Astrocyte (in vitro differentiated cells and primary cell): ENCODE data around the gene FCHO1. TPM values are rescaled to one million over a fixed set of nuclear protein-coding genes. Genes with fewer than 3 reads are reported as not detected.

Experiments
- DNase-seq: peaks from one replicate; pipeline ENCODE4 v3.0.0-alpha.2; 2010; ENCODE audit warnings: low read depth
- FAIRE-seq: peaks from 2 replicates; lab custom pipeline; 2011; peaks lifted over from hg19 to GRCh38; lab: Jason Lieb, UNC
- H2AFZ ChIP-seq: 2 replicates; pipeline ENCODE4 v1.6.0; 2012; ENCODE audit warnings: low read depth, low read length, inconsistent platforms
- H3K27ac ChIP-seq: 2 replicates; pipeline ENCODE4 v1.5.1; 2011; ENCODE audit warnings: low read depth, low read length, inconsistent platforms
- H3K27me3 ChIP-seq: 2 replicates; pipeline ENCODE4 v1.6.0; 2011; ENCODE audit warnings: low read length, inconsistent platforms; ENCODE audit not compliant: insufficient read depth
- H3K36me3 ChIP-seq: 2 replicates; pipeline ENCODE4 v1.5.1; 2011; ENCODE audit warnings: low read length, inconsistent platforms; ENCODE audit not compliant: insufficient read depth
- H3K4me1 ChIP-seq: 2 replicates; pipeline ENCODE4 v1.5.1; 2011; ENCODE audit warnings: low read length, inconsistent platforms; ENCODE audit not compliant: insufficient read depth
- H3K4me2 ChIP-seq: 2 replicates; pipeline ENCODE4 v1.6.0; 2012; ENCODE audit warnings: low read length, inconsistent platforms
- H3K4me3 ChIP-seq: 2 replicates; pipeline ENCODE4 v1.5.1; 2011; ENCODE audit warnings: low read depth, mild to moderate bottlenecking, low read length, inconsistent platforms; ENCODE audit not compliant: insufficient read depth
- H3K79me2 ChIP-seq: 2 replicates; pipeline ENCODE4 v1.6.0; 2012; ENCODE audit warnings: mild to moderate bottlenecking, low read length, inconsistent platforms; ENCODE audit not compliant: insufficient read depth
- H3K9ac ChIP-seq: 2 replicates; pipeline ENCODE4 v1.6.0; 2012; ENCODE audit warnings: mild to moderate bottlenecking, low read length, inconsistent platforms
- H3K9me3 ChIP-seq: 2 replicates; pipeline ENCODE4 v1.5.1; 2012; ENCODE audit warnings: low read depth, mild to moderate bottlenecking, low read length, inconsistent platforms; ENCODE audit not compliant: insufficient read depth
- H4K20me1 ChIP-seq: 2 replicates; pipeline ENCODE4 v1.6.0; 2012; ENCODE audit warnings: low read length, inconsistent platforms; ENCODE audit not compliant: insufficient read depth
- H3K27ac Mint-ChIP-seq: one replicate; pipeline ENCODE4 v1.8.0; 2021; ENCODE audit warnings: mild to moderate bottlenecking, mixed read lengths; ENCODE audit not compliant: unreplicated experiment
- H3K27me3 Mint-ChIP-seq: one replicate; pipeline ENCODE4 v1.8.0; 2021; ENCODE audit warnings: low read depth, mixed read lengths; ENCODE audit not compliant: unreplicated experiment
- H3K36me3 Mint-ChIP-seq: one replicate; pipeline ENCODE4 v1.8.0; 2021; ENCODE audit warnings: low read depth, mixed read lengths; ENCODE audit not compliant: unreplicated experiment
- H3K4me1 Mint-ChIP-seq: one replicate; pipeline ENCODE4 v1.8.0; 2021; ENCODE audit warnings: low read depth, mixed read lengths; ENCODE audit not compliant: unreplicated experiment
- H3K4me3 Mint-ChIP-seq: one replicate; pipeline ENCODE4 v1.8.0; 2021; ENCODE audit warnings: mild to moderate bottlenecking, moderate library complexity, mixed read lengths; ENCODE audit not compliant: unreplicated experiment
- H3K9me3 Mint-ChIP-seq: one replicate; pipeline ENCODE4 v1.8.0; 2021; ENCODE audit warnings: mild to moderate bottlenecking, mixed read lengths; ENCODE audit not compliant: unreplicated experiment
- CTCF ChIP-seq: IDR thresholded peaks from 2 replicates; pipeline ENCODE4 v1.5.1; 2011; ENCODE audit warnings: low read depth, mild to moderate bottlenecking, inconsistent platforms, low read length, moderate library complexity; ENCODE audit not compliant: insufficient read depth
- EZH2 ChIP-seq: IDR thresholded peaks from 2 replicates; pipeline ENCODE4 v1.6.1; 2012; ENCODE audit warnings: mild to moderate bottlenecking, low read length, inconsistent platforms; ENCODE audit not compliant: insufficient read depth
- total RNA-seq: library from RNA; stranded (reverse); gene quantifications from 2 replicates; pipeline ENCODE4 v1.2.1, GENCODE V29; 2021

Gene FCHO1
- total RNA-seq, 1 donor from 2014 or later: 2.0 TPM

DNA sequence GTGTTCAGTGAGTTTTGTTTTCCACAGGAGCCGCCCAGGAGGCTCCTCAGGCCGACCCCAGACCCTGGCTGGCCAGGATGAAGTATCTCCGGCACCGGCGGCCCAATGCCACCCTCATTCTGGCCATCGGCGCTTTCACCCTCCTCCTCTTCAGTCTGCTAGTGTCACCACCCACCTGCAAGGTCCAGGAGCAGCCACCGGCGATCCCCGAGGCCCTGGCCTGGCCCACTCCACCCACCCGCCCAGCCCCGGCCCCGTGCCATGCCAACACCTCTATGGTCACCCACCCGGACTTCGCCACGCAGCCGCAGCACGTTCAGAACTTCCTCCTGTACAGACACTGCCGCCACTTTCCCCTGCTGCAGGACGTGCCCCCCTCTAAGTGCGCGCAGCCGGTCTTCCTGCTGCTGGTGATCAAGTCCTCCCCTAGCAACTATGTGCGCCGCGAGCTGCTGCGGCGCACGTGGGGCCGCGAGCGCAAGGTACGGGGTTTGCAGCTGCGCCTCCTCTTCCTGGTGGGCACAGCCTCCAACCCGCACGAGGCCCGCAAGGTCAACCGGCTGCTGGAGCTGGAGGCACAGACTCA is 56.5 kb downstream of the FCHO1 start:
- Mint-ChIP-seq H3K27me3 (peaks cover 30% of the 10 kb centered on the region), H3K4me3 (no peak overlapping the region), H3K9me3 (no peaks in the 10 kb centered on the region), H3K4me1 (no peaks in the 10 kb centered on the region), H3K36me3 (no peaks in the 10 kb centered on the region), H3K27ac (no peak overlapping the region)
- Histone ChIP-seq H3K4me1 (no peaks in the 10 kb centered on the region), H3K27me3 (no peaks in the 10 kb centered on the region), H3K9ac (no peak overlapping the region), H3K9me3 (no peaks in the 10 kb centered on the region), H3K79me2 (no peaks in the 10 kb centered on the region), H3K36me3 (no peaks in the 10 kb centered on the region), H4K20me1 (no peaks in the 10 kb centered on the region), H3K4me2 (no peak overlapping the region), H3K27ac (no peak overlapping the region), H2AFZ (no peak overlapping the region), H3K4me3 (no peak overlapping the region)
- TF ChIP-seq EZH2 (no peak), CTCF (no peak)
- DNase-seq (no peak), FAIRE-seq (no peak)

- Histone ChIP-seq H3K27me3 (no peaks in the 10 kb centered on the region), H3K79me2 (no peaks in the 10 kb centered on the region), H3K4me3 (no peak overlapping the region), H4K20me1 (no peaks in the 10 kb centered on the region), H3K4me2 (no peak overlapping the region), H3K9me3 (no peaks in the 10 kb centered on the region), H3K36me3 (no peaks in the 10 kb centered on the region), H3K27ac (no peak overlapping the region), H3K9ac (no peak overlapping the region), H3K4me1 (no peaks in the 10 kb centered on the region), H2AFZ (no peak overlapping the region)
- TF ChIP-seq CTCF (no peak), EZH2 (no peak)
- no peak overlapping the region for H3K27ac Mint-ChIP-seq
- peaks cover under 1% of the 10 kb centered on the region for H3K9me3 Mint-ChIP-seq
- H3K4me3 Mint-ChIP-seq: no peak overlapping the region
- no peaks in the 10 kb centered on the region for H3K36me3 Mint-ChIP-seq
- DNase-seq (no peak), FAIRE-seq (no peak)
- no peaks in the 10 kb centered on the region for H3K4me1 Mint-ChIP-seq
- peaks cover 29% of the 10 kb centered on the region for H3K27me3 Mint-ChIP-seq
These were observed 59.8 kb downstream of the FCHO1 start for GRCh38 chr19:17811103-17811502.

GRCh38 chr19:17811681-17812080 is 60.4 kb downstream of the FCHO1 start:
- no peak for FAIRE-seq
- Mint-ChIP-seq H3K27me3 (peaks cover 31% of the 10 kb centered on the region), H3K4me3 (no peak overlapping the region), H3K27ac (no peak overlapping the region), H3K4me1 (no peaks in the 10 kb centered on the region), H3K36me3 (no peaks in the 10 kb centered on the region), H3K9me3 (peaks cover 3% of the 10 kb centered on the region)
- Histone ChIP-seq H3K79me2 (no peaks in the 10 kb centered on the region), H3K27me3 (no peaks in the 10 kb centered on the region), H3K4me3 (no peak overlapping the region), H3K9me3 (no peaks in the 10 kb centered on the region), H2AFZ (no peak overlapping the region), H3K4me2 (no peak overlapping the region), H3K36me3 (no peaks in the 10 kb centered on the region), H3K4me1 (no peaks in the 10 kb centered on the region), H3K9ac (no peak overlapping the region), H4K20me1 (no peaks in the 10 kb centered on the region), H3K27ac (no peak overlapping the region)
- no peak for DNase-seq
- TF ChIP-seq CTCF: no peak
- no peak for TF ChIP-seq EZH2
